Smooth muscle cell of the umbilical artery (primary cell): ENCODE results near the gene TLCD5. TPM values are rescaled to one million over a fixed set of nuclear protein-coding genes. Genes with fewer than 3 reads are reported as not detected.

Experiments used
- total RNA-seq: library from RNA; depleted of rRNA; stranded (reverse); fragments of >200 nt; gene quantifications from 2 replicates; pipeline ENCODE4 v1.2.3, GENCODE V29; 2014

TLCD5 gene
- 14.0 and 15.8 TPM in 2 replicates for total RNA-seq

GRCh38 chr11:120324932-120325810 is at the start of gene TLCD5:
Gene TLCD5, plus strand, starts transcription at chr11:120325299. Its CDS starts 2,143 bp downstream, at chr11:120327442.

GRCh38 chr11:120335908-120336640 is 11.0 kb downstream of the TLCD5 start, which contains the start of gene ARHGEF12:
Gene ARHGEF12, plus strand, starts transcription at chr11:120336413. Its CDS starts 831 bp downstream, at chr11:120337244.

Other genes starting within 250 kb of the TLCD5 start
- 0.51 and 3.3 TPM in 2 replicates for gene TRIM29, start 187.2 kb upstream of the TLCD5 start, total RNA-seq
- gene OAF, start 114.3 kb upstream of the TLCD5 start, total RNA-seq = 32.7 and 39.5 TPM in 2 replicates
- under 0.01 TPM in 1 of 2 replicates, not detected in the other for gene POU2F3, start 85.2 kb upstream of the TLCD5 start, total RNA-seq
- 86.1 and 160 TPM in 2 replicates for gene ARHGEF12, start 11.1 kb downstream of the TLCD5 start, total RNA-seq
- gene GRIK4, start 186.4 kb downstream of the TLCD5 start, total RNA-seq = under 0.01 and 0.05 TPM in 2 replicates